GM12878 (cell line): ENCODE results near the gene GRIK4. TPM values are rescaled to one million over a fixed set of nuclear protein-coding genes. Genes with fewer than 3 reads are reported as not detected.

ENCODE experiments used
- ATAC-seq: fragments of 200-7000 bp; cut with Tn5 transposase; 3 replicates; pipeline ENCODE4 v1.9.1; 2020; ENCODE audit warnings: mild to moderate bottlenecking, moderate library complexity
- BruUV-seq: library from RNA; stranded (reverse); fragments of 400-500 nt; replicated peaks from 2 replicates; lab custom pipeline; 2021; lab: Mats Ljungman, UMichigan
- CTCF ChIA-PET: fragments of 300-600 bp; sonication (Branson Sonifier 250); formaldehyde crosslinking; extraction: SDS; loops from one replicate; lab custom pipeline; 2021; ENCODE audit warnings: inconsistent platforms; lab: Yijun Ruan, JAX
- POLR2A ChIA-PET: fragments of 350-600 bp; formaldehyde crosslinking; extraction: SDS; loops from one replicate; lab custom pipeline; 2021; ENCODE audit warnings: inconsistent platforms; lab: Charles Lee
- RAD21 ChIA-PET: fragments of 300-600 bp; sonication (Branson Sonifier 250); formaldehyde crosslinking; loops from one replicate; lab custom pipeline; 2023; ENCODE audit warnings: antibody characterized with exemption; ENCODE audit not compliant: unreplicated experiment; lab: Charles Lee
- SMC1A ChIA-PET: fragments of 300-600 bp; sonication (Branson Sonifier 250); formaldehyde crosslinking; loops from one replicate; lab custom pipeline; 2023; ENCODE audit not compliant: unreplicated experiment, uncharacterized antibody; lab: Charles Lee
- DNase-seq: peaks from one replicate; pipeline ENCODE4 v3.0.0-alpha.2; 2011; ENCODE audit warnings: low read depth, low spot score
- FAIRE-seq: peaks from 3 replicates; lab custom pipeline; 2011; peaks lifted over from hg19 to GRCh38; lab: Jason Lieb, UNC
- H2AFZ ChIP-seq: 2 replicates; pipeline ENCODE4 v1.6.0; 2011; ENCODE audit warnings: low read depth, low read length, control low read depth; ENCODE audit not compliant: control insufficient read depth
- H3K27ac ChIP-seq: 2 replicates; pipeline ENCODE4 v1.5.1; 2011; ENCODE audit warnings: control low read depth; ENCODE audit not compliant: control insufficient read depth, insufficient read depth
- H3K27me3 ChIP-seq, 2 experiments: replicated peaks in 1 of 2; 2 replicates each; pipeline versions ENCODE4 v1.6.0 to v1.6.1; 2011; ENCODE audit warnings: low read length in 1 of 2; ENCODE audit not compliant: control insufficient read depth in 2 of 2, insufficient read depth in 2 of 2
- H3K36me3 ChIP-seq, 2 experiments: 2 replicates each; pipeline ENCODE4 v1.5.1; 2011; ENCODE audit warnings: low read length in 1 of 2; ENCODE audit not compliant: control insufficient read depth in 2 of 2, insufficient read depth in 2 of 2
- H3K4me1 ChIP-seq: 2 replicates; pipeline ENCODE4 v1.6.1; 2011; ENCODE audit warnings: mild to moderate bottlenecking, low read length, moderate library complexity, mixed read lengths; ENCODE audit not compliant: control insufficient read depth, insufficient read depth
- H3K4me2 ChIP-seq: 2 replicates; pipeline ENCODE4 v1.6.0; 2011; ENCODE audit warnings: control low read depth; ENCODE audit not compliant: control insufficient read depth, insufficient read depth
- H3K4me3 ChIP-seq: fragments of 200-600 bp; sonication (generic); 2 replicates; pipeline ENCODE4 v1.5.1; 2016
- H3K79me2 ChIP-seq: 2 replicates; pipeline ENCODE4 v1.6.0; 2011; ENCODE audit warnings: low read length; ENCODE audit not compliant: control insufficient read depth, insufficient read depth
- H3K9ac ChIP-seq: 2 replicates; pipeline ENCODE4 v1.8.0; 2011; ENCODE audit warnings: low read length, control low read depth, mixed read lengths; ENCODE audit not compliant: control insufficient read depth, insufficient read depth
- H3K9me3 ChIP-seq: replicated peaks from 3 replicates; pipeline ENCODE4 v1.5.1; 2011; ENCODE audit warnings: mild to moderate bottlenecking, low read length; ENCODE audit not compliant: control insufficient read depth, insufficient read depth
- H4K20me1 ChIP-seq: 2 replicates; pipeline ENCODE4 v1.6.0; 2011; ENCODE audit not compliant: control insufficient read depth, insufficient read depth
- ASH2L ChIP-seq: fragments of 300-600, 200-600 bp; sonication (generic); IDR thresholded peaks from 2 replicates; pipeline ENCODE4 v1.6.1; 2017; ENCODE audit warnings: low read depth, mild to moderate bottlenecking, borderline replicate concordance
- ATF7 ChIP-seq: fragments of 450-650 bp; IDR thresholded peaks from 2 replicates; pipeline ENCODE4 v1.6.1; 2016; ENCODE audit warnings: low read depth, mild to moderate bottlenecking
- DPF2 ChIP-seq: fragments of 450-650 bp; IDR thresholded peaks from 2 replicates; pipeline ENCODE4 v1.6.1; 2017; ENCODE audit warnings: mild to moderate bottlenecking
- EED ChIP-seq: sonication (generic); IDR thresholded peaks from 2 replicates; pipeline ENCODE4 v1.6.1; 2016; ENCODE audit warnings: antibody characterized with exemption, low read depth
- EP300 ChIP-seq, 2 experiments: fragments of 150-350 bp in 1 of 2; IDR thresholded peaks; 2 replicates each; pipeline ENCODE4 v1.6.1; 2011 to 2012; ENCODE audit warnings: low read depth in 2 of 2, low read length in 2 of 2, borderline replicate concordance in 1 of 2, improper control_type of control experiment in 1 of 2, inconsistent platforms in 1 of 2; ENCODE audit not compliant: control insufficient read depth in 1 of 2
- EZH2 ChIP-seq: IDR thresholded peaks from 2 replicates; pipeline ENCODE4 v1.6.1; 2012; ENCODE audit warnings: low read depth, mild to moderate bottlenecking, control low read depth, inconsistent platforms, low read length, borderline replicate concordance; ENCODE audit not compliant: control insufficient read depth
- FOXM1 ChIP-seq: IDR thresholded peaks from 2 replicates; pipeline ENCODE4 v1.6.1; 2012; ENCODE audit warnings: low read depth, mild to moderate bottlenecking, inconsistent platforms, low read length, moderate library complexity
- GATAD2B ChIP-seq: fragments of 450-650 bp; conservative IDR thresholded peaks from 2 replicates; pipeline ENCODE4 v1.6.1; 2017; ENCODE audit warnings: low read depth, mild to moderate bottlenecking, moderate library complexity
- IKZF2 ChIP-seq, 2 experiments: fragments of 450-650 bp; IDR thresholded peaks; 2 replicates each; pipeline ENCODE4 v1.6.1; 2017; ENCODE audit warnings: mild to moderate bottlenecking in 2 of 2, moderate library complexity in 2 of 2
- KDM1A ChIP-seq: fragments of 200-600 bp; sonication (generic); IDR thresholded peaks from 2 replicates; pipeline ENCODE4 v1.6.1; 2016; ENCODE audit warnings: borderline replicate concordance
- MTA3 ChIP-seq: IDR thresholded peaks from 2 replicates; pipeline ENCODE4 v1.6.1; 2012; ENCODE audit warnings: low read length, inconsistent platforms, borderline replicate concordance
- NBN ChIP-seq: fragments of 450-650 bp; IDR thresholded peaks from 2 replicates; pipeline ENCODE4 v1.6.1; 2016
- NR2C2 ChIP-seq: IDR thresholded peaks from 2 replicates; pipeline ENCODE4 v1.6.1; 2011; ENCODE audit warnings: borderline replicate concordance, low read depth; ENCODE audit not compliant: control insufficient read depth, insufficient read length
- NRF1 ChIP-seq: conservative IDR thresholded peaks from 2 replicates; pipeline ENCODE4 v1.6.1; 2011; ENCODE audit warnings: mild to moderate bottlenecking, low read depth, low read length, improper control_type of control experiment
- RAD21 ChIP-seq: IDR thresholded peaks from 2 replicates; pipeline ENCODE4 v1.6.1; 2011; ENCODE audit warnings: mild to moderate bottlenecking, low read depth, low read length, moderate library complexity; ENCODE audit not compliant: insufficient read depth
- RELB ChIP-seq: fragments of 450-650 bp; IDR thresholded peaks from 2 replicates; pipeline ENCODE4 v1.6.1; 2017; ENCODE audit warnings: low read depth, mild to moderate bottlenecking, moderate library complexity
- SMAD1 ChIP-seq: fragments of 450-650 bp; IDR thresholded peaks from 2 replicates; pipeline ENCODE4 v1.6.1; 2018; ENCODE audit warnings: mild to moderate bottlenecking, low read depth; ENCODE audit not compliant: partially characterized antibody
- SMC3 ChIP-seq: IDR thresholded peaks from 2 replicates; pipeline ENCODE4 v1.6.1; 2011; ENCODE audit warnings: low read length, improper control_type of control experiment, borderline replicate concordance
- SPI1 ChIP-seq: IDR thresholded peaks from 2 replicates; pipeline ENCODE4 v1.6.1; 2011; ENCODE audit warnings: low read depth, mild to moderate bottlenecking, low read length, moderate library complexity, borderline replicate concordance; ENCODE audit not compliant: insufficient read depth
- SUZ12 ChIP-seq: fragments of 200-600 bp; sonication (generic); IDR thresholded peaks from one replicate; pipeline ENCODE4 v1.6.1; 2018; ENCODE audit warnings: antibody characterized with exemption, mild to moderate bottlenecking; ENCODE audit not compliant: unreplicated experiment
- WGBS: methylation state at CpG from one replicate; pipeline ENCODE4 v1.1.6; 2016; ENCODE audit warnings: low lambda C conversion rate; ENCODE audit not compliant: insufficient replicate concordance, insufficient coverage; ENCODE audit errors: missing lambda C conversion rate; 5-methylcytosine and 5-hydroxymethylcytosine counted together
- in situ Hi-C: fragments of 300-500 bp; cut with MboI; formaldehyde crosslinking; loops from 9 replicates; pipeline ENCODE4 v1.14.3; 2018; ENCODE audit warnings: mixed read lengths
- intact Hi-C: fragments of 100-400 bp; cut with micrococcal nuclease; formaldehyde crosslinking; loops from one replicate; pipeline ENCODE4 v1.14.2; 2022; ENCODE audit not compliant: unreplicated experiment
- polyA plus RNA-seq, 11 experiments: library from polyadenylated mRNA; depleted of rRNA in 4 of 11; unstranded in 6 of 11; stranded (reverse) in 5 of 11; fragments of >200 nt; fragmentation: Nextera tagmentation in 4 of 11; fragmentation: Illumina TruSeq in 1 of 11; extraction: Ambion mirVana in 4 of 11; extraction: Trizol in 1 of 11; gene quantifications; 1 replicate in 1 of 11; 2 replicates in 10 of 11; pipeline versions ENCODE4 v1.2.1 to v1.2.3, GENCODE V29; 2011 to 2016; ENCODE audit warnings: inconsistent platforms in 2 of 11, missing spikeins in 2 of 11, low read depth in 1 of 11
- total RNA-seq, 4 experiments: library from RNA; depleted of rRNA in 3 of 4; stranded (reverse); fragments of >200 nt in 3 of 4; fragmentation: Illumina TruSeq in 1 of 4; extraction: Trizol in 1 of 4; gene quantifications; 2 replicates each; pipeline versions ENCODE4 v1.2.1 to v1.2.3, GENCODE V29; 2013 to 2021
- TF ChIP-seq, protein P1 (sequence below): IDR thresholded peaks from 2 replicates; pipeline ENCODE4 v1.6.1; 2012; ENCODE audit warnings: low read depth, low read length, improper control_type of control experiment

Gene GRIK4
- total and polyA plus RNA-seq, 10 of the 15 experiments (the other 5 are each of a cell fraction or from before 2014, with no cell fraction given): 0.33 to 3.6 (median 0.72) TPM

- intact Hi-C loops: loop anchor here (5.0 kb wide), 1 partner anchor 54 kb away; no protein-coding TSS in a partner anchor
- Histone ChIP-seq H3K27me3 (no peaks in the 10 kb centered on the region), H3K36me3 (no peaks in the 10 kb centered on the region; a peak in 1 of 4 replicates), H3K4me3 (no peak overlapping the region), H3K27ac (peak overlapping the region; percentile 48), H3K9me3 (no peaks in the 10 kb centered on the region), H3K4me2 (peak overlapping the region; percentile 1; the same call in 1 of the 2 replicates), H3K9ac (no peak overlapping the region), H4K20me1 (no peaks in the 10 kb centered on the region), H2AFZ (no peak overlapping the region), H3K79me2 (no peaks in the 10 kb centered on the region), H3K4me1 (peaks cover 37% of the 10 kb centered on the region)
- peak; percentile 79 for ATAC-seq
- in situ Hi-C loops: no loop called here
- ChIA-PET POLR2A (no interaction called here), CTCF (interaction anchor here (0.6 to 9.0 kb wide), 9 partner anchors 8 to 149 kb away, joined by 3 to 111 read pairs (median 6); no protein-coding TSS in a partner anchor), SMC1A (interaction anchor here (1.0 to 6.6 kb wide), 10 partner anchors 8 to 269 kb away, joined by 3 to 36 read pairs (median 6); no protein-coding TSS in a partner anchor), RAD21 (interaction anchor here (0.7 to 5.1 kb wide), 6 partner anchors 8 to 271 kb away, joined by 3 to 38 read pairs (median 6); no protein-coding TSS in a partner anchor)
- WGBS: 0% methylated on average over 3 of the region's 3 CpGs
- FAIRE-seq: no peak
- DNase-seq: peak; percentile 40
- no TSS peak for BruUV-seq
- TF ChIP-seq KDM1A (no peak), SUZ12 (no peak), RELB (peak; percentile 97), DPF2 (peak; percentile 83), SPI1 (peak; percentile 80; the same call in 1 of the 2 replicates), RAD21 (no peak), MTA3 (no peak), EZH2 (no peak), ASH2L (no peak), NR2C2 (no peak), EED (0 out of 2 replicates have a peak, but pooled peaks have one; percentile 19), IKZF2 (IDR thresholded peaks at IDR 0.05) (peak; percentile 63 to 70; a peak in 2 of 4 replicates), GATAD2B (0 out of 2 replicates have a peak, but pooled peaks have one; percentile 3), ATF7 (no peak; the same call in 1 of the 2 replicates), NRF1 (no peak), SMC3 (no peak), NBN (0 out of 2 replicates have a peak, but pooled peaks have one; percentile 35), EP300 (IDR thresholded peaks at IDR 0.05; ENCODE audit: borderline replicate concordance in 1 of 2, control insufficient read depth in 1 of 2, low read depth in 2 of 2, low read length in 2 of 2) (peak; percentile 44 to 74; a peak in 2 of 4 replicates), FOXM1 (0 out of 2 replicates have a peak, but pooled peaks have one; percentile 3), SMAD1 (no peak)
- TF ChIP-seq, protein P1, sequence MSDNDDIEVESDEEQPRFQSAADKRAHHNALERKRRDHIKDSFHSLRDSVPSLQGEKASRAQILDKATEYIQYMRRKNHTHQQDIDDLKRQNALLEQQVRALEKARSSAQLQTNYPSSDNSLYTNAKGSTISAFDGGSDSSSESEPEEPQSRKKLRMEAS: no peak
These were observed 146.5 kb downstream of the GRIK4 start for GRCh38 chr11:120658071-120658423.
